ENCODE results near the gene HS3ST1. TPM values are rescaled to one million over a fixed set of nuclear protein-coding genes. Genes with fewer than 3 reads are reported as not detected.
"Not testable (repeated sequence)": the region's sequence is repeated elsewhere in the genome, so short reads cannot be mapped to it uniquely, and the experiment has no call there.

HS3ST1 gene
- total RNA-seq, 2 experiments from 2014 or later, result not detected

DNA sequence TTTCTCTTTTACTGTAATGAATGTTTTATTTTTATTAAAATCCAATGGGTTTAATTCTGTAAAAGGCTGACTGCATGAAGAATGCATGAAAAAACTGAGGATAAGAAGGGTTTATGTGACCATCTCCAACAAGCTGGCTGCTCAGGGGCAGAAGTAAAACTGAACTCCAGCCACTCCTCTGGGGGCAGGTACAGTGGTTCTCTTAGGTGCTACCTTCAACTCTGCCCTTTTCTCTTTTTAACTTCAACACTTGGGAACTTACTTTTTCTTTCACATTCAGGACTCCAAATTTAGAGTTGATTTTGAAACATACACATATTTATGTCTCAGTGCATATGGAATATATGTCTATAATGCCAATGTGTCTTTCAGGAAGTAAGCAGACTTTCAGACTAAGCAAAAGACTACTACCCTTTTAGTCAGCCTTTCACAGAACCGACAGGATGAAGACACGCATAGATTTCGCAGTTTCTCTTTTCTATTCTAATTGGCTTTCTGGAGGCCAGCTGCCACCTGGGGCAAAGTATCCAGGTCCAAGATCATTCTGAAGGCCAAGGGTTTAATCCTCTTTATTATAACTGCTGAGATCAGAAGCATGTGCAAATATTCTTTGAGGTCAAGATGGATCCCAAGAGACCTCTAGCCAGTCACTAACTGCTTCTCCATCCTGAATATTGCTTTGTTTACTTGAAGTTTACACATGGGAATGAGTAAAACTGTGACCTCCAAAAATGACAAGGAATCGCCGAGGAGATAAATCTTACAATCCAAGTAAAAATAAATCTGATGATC, 30.7 kb downstream of the HS3ST1 start:
- Mint-ChIP-seq H3K27me3 (no peaks in the 10 kb centered on the region), H3K4me1 (ENCODE audit: low read depth) (no peaks in the 10 kb centered on the region), H3K9me3 (no peaks in the 10 kb centered on the region), H3K36me3 (ENCODE audit: low read depth) (no peaks in the 10 kb centered on the region), H3K4me3 (no peak overlapping the region), H3K27ac (no peak overlapping the region)
- DNase-seq (no peak), ATAC-seq (ENCODE audit: poor library complexity) (no peak)
- ChIA-PET CTCF (no interaction called here), POLR2A (no interaction called here)
- Histone ChIP-seq H3K4me1 (ENCODE audit: insufficient read depth, low read length) (no peaks in the 10 kb centered on the region), H3K36me3 (ENCODE audit: insufficient read depth, low read length) (no peaks in the 10 kb centered on the region), H3K4me3 (ENCODE audit: low read length) (no peak overlapping the region), H3K9me3 (ENCODE audit: control insufficient read depth in 1 of 2, insufficient read depth in 1 of 2, low read length in 2 of 2) (peaks cover 0 to 6% of the 10 kb centered on the region in 2 experiments), H3K27me3 (ENCODE audit: control insufficient read depth in 1 of 2, insufficient read depth in 2 of 2, low read length in 2 of 2) (no peaks in the 10 kb centered on the region), H3K27ac (ENCODE audit: low read depth in 1 of 2, low read length in 2 of 2) (no peak overlapping the region)
- TF ChIP-seq, protein P1, sequence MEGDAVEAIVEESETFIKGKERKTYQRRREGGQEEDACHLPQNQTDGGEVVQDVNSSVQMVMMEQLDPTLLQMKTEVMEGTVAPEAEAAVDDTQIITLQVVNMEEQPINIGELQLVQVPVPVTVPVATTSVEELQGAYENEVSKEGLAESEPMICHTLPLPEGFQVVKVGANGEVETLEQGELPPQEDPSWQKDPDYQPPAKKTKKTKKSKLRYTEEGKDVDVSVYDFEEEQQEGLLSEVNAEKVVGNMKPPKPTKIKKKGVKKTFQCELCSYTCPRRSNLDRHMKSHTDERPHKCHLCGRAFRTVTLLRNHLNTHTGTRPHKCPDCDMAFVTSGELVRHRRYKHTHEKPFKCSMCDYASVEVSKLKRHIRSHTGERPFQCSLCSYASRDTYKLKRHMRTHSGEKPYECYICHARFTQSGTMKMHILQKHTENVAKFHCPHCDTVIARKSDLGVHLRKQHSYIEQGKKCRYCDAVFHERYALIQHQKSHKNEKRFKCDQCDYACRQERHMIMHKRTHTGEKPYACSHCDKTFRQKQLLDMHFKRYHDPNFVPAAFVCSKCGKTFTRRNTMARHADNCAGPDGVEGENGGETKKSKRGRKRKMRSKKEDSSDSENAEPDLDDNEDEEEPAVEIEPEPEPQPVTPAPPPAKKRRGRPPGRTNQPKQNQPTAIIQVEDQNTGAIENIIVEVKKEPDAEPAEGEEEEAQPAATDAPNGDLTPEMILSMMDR (IDR thresholded peaks at IDR 0.05), result no peak
- intact Hi-C loops (cut with DNase I, micrococcal nuclease), result no loop called here

DNA sequence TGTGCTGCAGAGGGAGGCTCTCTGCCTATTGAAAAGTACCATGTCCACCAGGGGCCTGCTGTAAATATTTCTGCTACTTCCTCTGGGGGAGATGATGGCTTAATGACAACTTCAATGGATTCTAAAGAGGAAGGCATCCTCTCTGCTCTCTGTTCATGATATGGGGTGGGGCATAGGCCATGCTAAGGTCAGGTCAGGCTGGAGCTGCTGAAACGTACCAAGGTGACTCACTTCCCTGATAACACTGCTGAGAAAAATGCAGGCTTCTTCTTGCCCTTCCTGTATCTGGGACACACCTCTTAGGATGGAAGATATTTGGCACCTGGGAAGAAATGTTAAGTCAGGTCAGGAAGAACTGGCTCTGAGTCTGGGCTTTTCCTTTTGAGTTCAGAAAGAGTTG, 31.5 kb downstream of the HS3ST1 start:
- no peak for ATAC-seq (ENCODE audit: poor library complexity)

DNA sequence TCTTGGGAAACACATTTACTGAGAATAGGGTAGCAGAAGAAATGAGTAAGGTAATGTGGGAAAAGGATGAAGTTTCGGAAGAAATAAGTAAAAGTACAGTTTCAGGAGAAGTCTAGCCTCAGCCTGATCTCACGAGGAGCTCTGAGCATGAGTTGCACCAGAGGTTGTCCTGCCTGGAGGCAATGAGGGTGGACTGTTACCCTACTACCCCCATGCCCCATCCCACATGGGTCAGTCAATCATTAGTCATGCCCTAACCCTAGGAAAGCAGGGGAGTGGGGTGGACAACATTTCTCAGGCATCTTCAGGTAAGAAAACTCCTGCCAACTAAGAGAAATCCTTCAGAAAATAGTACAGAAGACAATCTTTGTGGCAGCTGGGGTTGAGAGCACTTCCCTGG, 35.1 kb downstream of the HS3ST1 start:
- Histone ChIP-seq H3K36me3 (ENCODE audit: insufficient read depth, low read length) (no peaks in the 10 kb centered on the region), H3K27me3 (ENCODE audit: control insufficient read depth in 1 of 2, insufficient read depth in 2 of 2, low read length in 2 of 2) (no peaks in the 10 kb centered on the region), H3K9me3 (ENCODE audit: control insufficient read depth in 1 of 2, insufficient read depth in 1 of 2, low read length in 2 of 2) (no peaks in the 10 kb centered on the region), H3K4me1 (ENCODE audit: insufficient read depth, low read length) (no peaks in the 10 kb centered on the region), H3K27ac (ENCODE audit: low read depth in 1 of 2, low read length in 2 of 2) (no peak overlapping the region), H3K4me3 (ENCODE audit: low read length) (no peak overlapping the region)
- H3K27ac Mint-ChIP-seq, result no peak overlapping the region
- H3K36me3 Mint-ChIP-seq (ENCODE audit: low read depth), result no peaks in the 10 kb centered on the region
- no peak overlapping the region for H3K4me3 Mint-ChIP-seq
- CTCF ChIA-PET, result no interaction called here
- DNase-seq (no peak), ATAC-seq (ENCODE audit: poor library complexity) (no peak)
- TF ChIP-seq, protein P1 (IDR thresholded peaks at IDR 0.05), result no peak
- no peaks in the 10 kb centered on the region for H3K4me1 Mint-ChIP-seq (ENCODE audit: low read depth)
- no peaks in the 10 kb centered on the region for H3K9me3 Mint-ChIP-seq
- no peaks in the 10 kb centered on the region for H3K27me3 Mint-ChIP-seq
- intact Hi-C loops (cut with DNase I, micrococcal nuclease), result no loop called here
- POLR2A ChIA-PET, result no interaction called here

More for the DNA sequence above, 31.5 kb downstream of the HS3ST1 start:
- Histone ChIP-seq H3K27me3 (ENCODE audit: control insufficient read depth in 1 of 2, insufficient read depth in 2 of 2, low read length in 2 of 2) (no peaks in the 10 kb centered on the region), H3K4me1 (ENCODE audit: insufficient read depth, low read length) (no peaks in the 10 kb centered on the region), H3K9me3 (ENCODE audit: control insufficient read depth in 1 of 2, insufficient read depth in 1 of 2, low read length in 2 of 2) (peaks cover 0 to 6% of the 10 kb centered on the region in 2 experiments), H3K27ac (ENCODE audit: low read depth in 1 of 2, low read length in 2 of 2) (no peak overlapping the region), H3K36me3 (ENCODE audit: insufficient read depth, low read length) (no peaks in the 10 kb centered on the region), H3K4me3 (ENCODE audit: low read length) (no peak overlapping the region)
- no peaks in the 10 kb centered on the region for H3K27me3 Mint-ChIP-seq
- no peak for DNase-seq
- H3K27ac Mint-ChIP-seq, result no peak overlapping the region
- POLR2A ChIA-PET, result no interaction called here
- no peaks in the 10 kb centered on the region for H3K4me1 Mint-ChIP-seq (ENCODE audit: low read depth)
- TF ChIP-seq, protein P1 (IDR thresholded peaks at IDR 0.05), result no peak
- no peaks in the 10 kb centered on the region for H3K9me3 Mint-ChIP-seq
- H3K36me3 Mint-ChIP-seq (ENCODE audit: low read depth), result no peaks in the 10 kb centered on the region
- intact Hi-C loops (cut with DNase I, micrococcal nuclease), result no loop called here
- CTCF ChIA-PET, result no interaction called here
- no peak overlapping the region for H3K4me3 Mint-ChIP-seq

DNA sequence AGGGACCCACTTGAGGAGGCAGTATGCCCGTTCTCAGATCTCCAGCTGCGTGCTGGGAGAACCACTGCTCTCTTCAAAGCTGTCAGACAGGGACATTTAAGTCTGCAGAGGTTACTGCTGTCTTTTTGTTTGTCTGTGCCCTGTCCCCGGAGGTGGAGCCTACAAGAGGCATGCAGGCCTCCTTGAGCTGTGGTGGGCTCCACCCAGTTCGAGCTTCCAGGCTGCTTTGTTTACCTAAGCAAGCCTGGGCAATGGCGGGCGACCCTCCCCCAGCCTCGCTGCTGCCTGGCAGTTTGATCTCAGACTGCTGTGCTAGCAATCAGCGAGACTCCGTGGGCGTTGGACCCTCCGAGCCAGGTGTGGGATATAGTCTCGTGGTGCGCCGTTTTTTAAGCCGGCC, 44.6 kb downstream of the HS3ST1 start:
- H3K27me3 ChIP-seq (ENCODE audit: control insufficient read depth in 1 of 2, insufficient read depth in 2 of 2, low read length in 2 of 2); H3K9me3 Mint-ChIP-seq; H3K36me3 ChIP-seq (ENCODE audit: insufficient read depth, low read length); H3K27ac Mint-ChIP-seq; ATAC-seq (ENCODE audit: poor library complexity); DNase-seq; H3K36me3 Mint-ChIP-seq (ENCODE audit: low read depth); H3K9me3 ChIP-seq (ENCODE audit: control insufficient read depth in 1 of 2, insufficient read depth in 1 of 2, low read length in 2 of 2); H3K4me3 ChIP-seq (ENCODE audit: low read length); H3K27ac ChIP-seq (ENCODE audit: low read depth in 1 of 2, low read length in 2 of 2); intact Hi-C loops (cut with DNase I, micrococcal nuclease); POLR2A ChIA-PET; CTCF ChIA-PET; H3K27me3 Mint-ChIP-seq; H3K4me1 ChIP-seq (ENCODE audit: insufficient read depth, low read length); H3K4me1 Mint-ChIP-seq (ENCODE audit: low read depth); H3K4me3 Mint-ChIP-seq: not testable (repeated sequence)
